ENCODE data around the gene KNOP1. TPM values are rescaled to one million over a fixed set of nuclear protein-coding genes. Genes with fewer than 3 reads are reported as not detected.

The KNOP1 gene
- total RNA-seq, 1 experiment from 2014 or later = 99.0 TPM

DNA sequence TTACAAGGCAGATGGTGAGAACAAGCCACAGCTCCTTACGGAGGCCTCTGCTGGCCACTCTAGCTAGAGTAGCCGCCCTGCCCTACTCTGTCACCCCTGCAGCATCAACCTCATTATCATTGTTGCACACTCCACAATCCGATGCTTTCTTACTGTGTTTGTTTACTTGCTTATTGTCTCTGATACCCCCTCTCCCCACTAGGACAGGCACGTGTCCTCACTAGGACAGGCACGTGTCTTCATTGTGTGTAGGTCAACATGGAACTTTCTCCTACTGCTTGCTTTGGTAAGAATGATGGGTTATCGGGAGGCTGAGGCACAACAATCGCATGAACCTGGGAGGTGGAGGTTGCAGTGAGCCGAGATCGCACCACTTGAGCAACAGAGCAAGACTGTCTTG lies 63.9 kb downstream of the KNOP1 start:
- H3K27me3 Mint-ChIP-seq (ENCODE audit: unreplicated experiment) = no peaks in the 10 kb centered on the region
- no peaks in the 10 kb centered on the region for H3K4me1 Mint-ChIP-seq (ENCODE audit: low read depth, unreplicated experiment)
- no peak overlapping the region for H3K4me3 Mint-ChIP-seq (ENCODE audit: low read depth, unreplicated experiment)
- H3K36me3 Mint-ChIP-seq (ENCODE audit: insufficient read depth, unreplicated experiment) = no peaks in the 10 kb centered on the region
- BruUV-seq (replicated peaks) = no TSS peak
- CTCF ChIA-PET = interaction anchor here (0.6 kb wide), 1 partner anchor 849 kb away, joined by 4 read pairs; no protein-coding TSS in a partner anchor
- TF ChIP-seq, protein P1, sequence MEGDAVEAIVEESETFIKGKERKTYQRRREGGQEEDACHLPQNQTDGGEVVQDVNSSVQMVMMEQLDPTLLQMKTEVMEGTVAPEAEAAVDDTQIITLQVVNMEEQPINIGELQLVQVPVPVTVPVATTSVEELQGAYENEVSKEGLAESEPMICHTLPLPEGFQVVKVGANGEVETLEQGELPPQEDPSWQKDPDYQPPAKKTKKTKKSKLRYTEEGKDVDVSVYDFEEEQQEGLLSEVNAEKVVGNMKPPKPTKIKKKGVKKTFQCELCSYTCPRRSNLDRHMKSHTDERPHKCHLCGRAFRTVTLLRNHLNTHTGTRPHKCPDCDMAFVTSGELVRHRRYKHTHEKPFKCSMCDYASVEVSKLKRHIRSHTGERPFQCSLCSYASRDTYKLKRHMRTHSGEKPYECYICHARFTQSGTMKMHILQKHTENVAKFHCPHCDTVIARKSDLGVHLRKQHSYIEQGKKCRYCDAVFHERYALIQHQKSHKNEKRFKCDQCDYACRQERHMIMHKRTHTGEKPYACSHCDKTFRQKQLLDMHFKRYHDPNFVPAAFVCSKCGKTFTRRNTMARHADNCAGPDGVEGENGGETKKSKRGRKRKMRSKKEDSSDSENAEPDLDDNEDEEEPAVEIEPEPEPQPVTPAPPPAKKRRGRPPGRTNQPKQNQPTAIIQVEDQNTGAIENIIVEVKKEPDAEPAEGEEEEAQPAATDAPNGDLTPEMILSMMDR (IDR thresholded peaks at IDR 0.05; ENCODE audit: unreplicated experiment) = no peak
- no peak for DNase-seq
- no peak overlapping the region for H3K27ac Mint-ChIP-seq (ENCODE audit: unreplicated experiment)
- no peaks in the 10 kb centered on the region for H3K9me3 Mint-ChIP-seq (ENCODE audit: low read depth, unreplicated experiment)
- intact Hi-C loops (cut with micrococcal nuclease; ENCODE audit: unreplicated experiment) = no loop called here

Other genes with a start within 250 kb of the KNOP1 start
- 89.6 and 98.2 TPM in 2 replicates for gene GDE1, start 196.1 kb downstream of the KNOP1 start, total RNA-seq (2022)
- gene CCP110, start 194.3 kb downstream of the KNOP1 start, total RNA-seq (2022) = 27.5 and 34.4 TPM in 2 replicates
- gene VPS35L, start 162.5 kb downstream of the KNOP1 start, total RNA-seq (2022) = 14.2 and 25.4 TPM in 2 replicates
- gene IQCK, start within 50 bp of the KNOP1 start, total RNA-seq (2022) = 42.5 and 43.2 TPM in 2 replicates
- gene GPRC5B, start 166.6 kb upstream of the KNOP1 start, total RNA-seq (2022) = 276 and 294 TPM in 2 replicates

All from Calu3 (cell line).